Esophagus squamous epithelium (tissue), 4 donors: Measurements from ENCODE around the gene CSNK1G2.

Source experiments
- CTCF ChIP-seq, 6 experiments: fragments of 450-650 bp in 4 of 6; fragments of 200-600 bp in 2 of 6; sonication (generic) in 2 of 6; IDR thresholded peaks; one replicate each; pipeline ENCODE4 v1.5.1; 2016 to 2019; ENCODE audit warnings: antibody characterized with exemption in 6 of 6, mild to moderate bottlenecking in 4 of 6, moderate library complexity in 4 of 6
- POLR2A ChIP-seq, 4 donors: fragments of 450-650 bp; IDR thresholded peaks; one replicate each; pipeline ENCODE4 v1.6.1; 2017; ENCODE audit warnings: antibody characterized with exemption in 4 of 4, mild to moderate bottlenecking in 4 of 4, moderate library complexity in 3 of 4

DNA sequence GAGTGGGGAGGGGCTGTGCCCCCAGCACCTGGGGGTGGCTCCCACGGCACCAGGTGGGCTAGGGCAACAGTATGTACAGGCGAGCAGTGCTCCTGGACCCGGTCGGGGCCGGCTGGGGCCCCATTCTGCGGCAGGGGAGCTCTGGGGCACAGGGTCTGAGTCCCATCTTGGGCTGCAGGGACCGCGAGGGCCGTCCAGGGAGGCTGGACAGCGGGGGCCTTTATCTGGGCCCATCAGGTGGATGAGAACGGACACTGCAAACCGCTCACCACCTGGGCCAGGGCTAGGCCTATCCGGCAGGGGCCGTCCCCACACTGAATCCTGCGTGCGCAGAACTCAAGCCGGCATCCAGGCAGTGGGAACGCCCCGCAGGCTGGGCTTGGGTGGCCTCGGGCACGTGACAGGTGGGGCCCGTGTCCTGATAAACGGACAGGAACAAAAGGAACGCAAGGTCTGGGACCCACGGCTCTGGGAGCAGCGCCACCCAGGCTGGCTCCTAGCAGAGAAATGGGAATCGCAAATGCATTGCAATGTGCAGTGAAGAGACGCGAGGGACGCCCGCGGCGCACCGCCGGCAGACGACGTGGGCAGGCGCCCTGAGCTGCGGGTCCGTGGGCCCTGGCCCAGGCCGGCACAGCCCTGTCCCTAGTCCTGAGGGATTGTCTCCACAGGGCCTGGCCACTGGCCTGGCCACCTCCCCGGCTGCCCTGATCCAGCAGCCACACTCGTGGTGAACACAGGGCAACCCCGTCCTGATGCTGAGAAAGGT lies 44.8 kb downstream of the CSNK1G2 start:
- no peak for TF ChIP-seq POLR2A (IDR thresholded peaks at IDR 0.05)
- no peak for TF ChIP-seq CTCF (IDR thresholded peaks at IDR 0.05)
